ENCODE results near the gene MAML3. TPM values are rescaled to one million over a fixed set of nuclear protein-coding genes. Genes with fewer than 3 reads are reported as not detected.
A peak's percentile ranks its signal among the peaks of the same experiment; 100 is the strongest.

Gene MAML3
- total RNA-seq, 1 donor from 2014 or later, result 8.1 TPM

GRCh38 chr4:140003876-140004548 lies 150.0 kb downstream of the MAML3 start:
- Histone ChIP-seq H2AFZ (ENCODE audit: low read depth, low read length) (peak overlapping the region; percentile 62), H3K9me3 (ENCODE audit: insufficient read depth, low read depth, low read length) (no peaks in the 10 kb centered on the region), H3K36me3 (ENCODE audit: insufficient read depth, low read length) (no peaks in the 10 kb centered on the region), H3K79me2 (ENCODE audit: insufficient read depth, low read length) (no peaks in the 10 kb centered on the region), H3K4me2 (ENCODE audit: low read length) (peak overlapping the region; percentile 83), H3K9ac (ENCODE audit: low read length) (peak overlapping the region; percentile 68), H3K27ac (ENCODE audit: low read depth, low read length) (no peak overlapping the region), H4K20me1 (ENCODE audit: insufficient read depth, low read length) (no peaks in the 10 kb centered on the region), H3K4me3 (ENCODE audit: insufficient read depth, low read depth, low read length) (peak overlapping the region; percentile 41), H3K27me3 (ENCODE audit: insufficient read depth, low read length) (no peaks in the 10 kb centered on the region), H3K4me1 (ENCODE audit: insufficient read depth, low read length) (peaks cover 5% of the 10 kb centered on the region)
- H3K27ac Mint-ChIP-seq (ENCODE audit: unreplicated experiment), result peak overlapping the region; percentile 87
- no peak for DNase-seq (ENCODE audit: low read depth)
- H3K4me1 Mint-ChIP-seq (ENCODE audit: low read depth, unreplicated experiment), result peaks cover 19% of the 10 kb centered on the region
- no peak for FAIRE-seq
- peak overlapping the region; percentile 72 for H3K4me3 Mint-ChIP-seq (ENCODE audit: unreplicated experiment)
- TF ChIP-seq EZH2 (IDR thresholded peaks at IDR 0.05; ENCODE audit: insufficient read depth, low read length), result no peak
- TF ChIP-seq CTCF (IDR thresholded peaks at IDR 0.05; ENCODE audit: insufficient read depth, low read depth, low read length), result no peak
- no peaks in the 10 kb centered on the region for H3K36me3 Mint-ChIP-seq (ENCODE audit: low read depth, unreplicated experiment)
- no peaks in the 10 kb centered on the region for H3K27me3 Mint-ChIP-seq (ENCODE audit: low read depth, unreplicated experiment)
- no peaks in the 10 kb centered on the region for H3K9me3 Mint-ChIP-seq (ENCODE audit: unreplicated experiment)

- no peak overlapping the region for H2AFZ ChIP-seq (ENCODE audit: low read depth, low read length)
- no peaks in the 10 kb centered on the region for H3K27me3 Mint-ChIP-seq (ENCODE audit: low read depth, unreplicated experiment)
- no peak overlapping the region for H3K27ac Mint-ChIP-seq (ENCODE audit: unreplicated experiment)
- no peak overlapping the region for H3K4me3 ChIP-seq (ENCODE audit: insufficient read depth, low read depth, low read length)
- H3K4me2 ChIP-seq (ENCODE audit: low read length), result no peak overlapping the region
- no peak overlapping the region for H3K27ac ChIP-seq (ENCODE audit: low read depth, low read length)
- no peak overlapping the region for H3K4me3 Mint-ChIP-seq (ENCODE audit: unreplicated experiment)
- peaks cover 19% of the 10 kb centered on the region for H3K4me1 Mint-ChIP-seq (ENCODE audit: low read depth, unreplicated experiment)
- FAIRE-seq, result no peak
- H4K20me1 ChIP-seq (ENCODE audit: insufficient read depth, low read length), result no peaks in the 10 kb centered on the region
- peaks cover 5% of the 10 kb centered on the region for H3K4me1 ChIP-seq (ENCODE audit: insufficient read depth, low read length)
- H3K36me3 Mint-ChIP-seq (ENCODE audit: low read depth, unreplicated experiment), result no peaks in the 10 kb centered on the region
- DNase-seq (ENCODE audit: low read depth), result no peak
- no peaks in the 10 kb centered on the region for H3K36me3 ChIP-seq (ENCODE audit: insufficient read depth, low read length)
- H3K27me3 ChIP-seq (ENCODE audit: insufficient read depth, low read length), result no peaks in the 10 kb centered on the region
- no peak for TF ChIP-seq EZH2 (IDR thresholded peaks at IDR 0.05; ENCODE audit: insufficient read depth, low read length)
- no peak for TF ChIP-seq CTCF (IDR thresholded peaks at IDR 0.05; ENCODE audit: insufficient read depth, low read depth, low read length)
- no peaks in the 10 kb centered on the region for H3K9me3 ChIP-seq (ENCODE audit: insufficient read depth, low read depth, low read length)
- H3K9me3 Mint-ChIP-seq (ENCODE audit: unreplicated experiment), result no peaks in the 10 kb centered on the region
- H3K79me2 ChIP-seq (ENCODE audit: insufficient read depth, low read length), result no peaks in the 10 kb centered on the region
- H3K9ac ChIP-seq (ENCODE audit: low read length), result no peak overlapping the region
Observed at GRCh38 chr4:140000232-140000631, 153.8 kb downstream of the MAML3 start.

Measured in astrocyte (in vitro differentiated cells and primary cell).